Measurements from ENCODE around the gene UBE2S.

Gene UBE2S

DNA sequence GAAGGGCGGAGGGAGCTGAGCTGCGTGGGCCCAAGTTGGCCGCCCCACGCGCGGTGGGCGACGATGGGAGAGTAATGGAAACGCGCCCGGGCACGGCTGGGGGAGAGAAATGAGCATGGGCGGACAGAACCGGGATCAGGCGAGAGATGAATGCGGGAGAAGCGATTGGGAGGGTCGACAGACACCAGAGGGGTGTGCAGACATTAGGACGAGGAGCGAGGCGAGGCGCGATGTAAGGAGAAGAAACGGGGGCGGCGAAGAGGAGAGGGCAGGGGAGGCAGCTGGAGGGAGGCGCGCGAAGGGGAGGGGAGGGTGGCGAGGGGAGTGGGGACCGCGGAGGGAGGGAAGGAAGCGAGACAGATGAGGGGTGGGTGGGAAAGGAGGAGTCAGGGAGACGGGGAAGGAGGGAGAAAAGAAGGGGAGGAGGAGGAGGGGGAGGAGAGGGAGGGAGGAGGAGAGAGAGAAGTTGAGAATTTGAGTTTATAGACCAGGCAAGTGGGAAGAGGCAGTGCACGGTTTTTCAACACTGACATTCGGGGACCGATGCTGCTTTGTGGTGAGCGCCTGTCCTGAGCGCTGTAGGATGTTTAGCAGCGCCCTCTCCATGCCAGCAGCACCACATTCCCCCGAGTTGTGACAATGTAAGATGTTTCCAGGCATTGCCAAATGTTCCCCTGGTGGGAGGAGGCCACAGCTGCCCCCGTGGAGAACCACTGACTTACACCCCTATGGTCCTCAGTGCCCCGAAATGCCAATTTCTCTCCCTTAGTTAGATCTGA is 35.6 kb upstream of the UBE2S start, which contains the start of gene SHISA7:
Gene SHISA7 (minus strand): TSS at position 256 of the 779 bp plus-strand sequence. CDS start 437 bp downstream, outside the sequence.
- peaks cover 46% of the 10 kb centered on the region for H3K27me3 ChIP-seq (ENCODE audit: insufficient read depth, poor library complexity, severe bottlenecking)
- H3K36me3 ChIP-seq (ENCODE audit: low read depth): no peaks in the 10 kb centered on the region
- peaks cover 4% of the 10 kb centered on the region for H3K4me1 ChIP-seq (ENCODE audit: insufficient read depth, poor library complexity, severe bottlenecking)
- no peak for ATAC-seq (ENCODE audit: low read depth)
- DNase-seq (ENCODE audit: low spot score): no peak
- H3K4me3 ChIP-seq (ENCODE audit: severe bottlenecking): no peak within 1 kb of the TSS
- no peaks in the 10 kb centered on the region for H3K9me3 ChIP-seq (ENCODE audit: severe bottlenecking)
- no peak within 1 kb of the TSS for H3K27ac ChIP-seq (ENCODE audit: poor library complexity, severe bottlenecking)
- TF ChIP-seq, protein P1, sequence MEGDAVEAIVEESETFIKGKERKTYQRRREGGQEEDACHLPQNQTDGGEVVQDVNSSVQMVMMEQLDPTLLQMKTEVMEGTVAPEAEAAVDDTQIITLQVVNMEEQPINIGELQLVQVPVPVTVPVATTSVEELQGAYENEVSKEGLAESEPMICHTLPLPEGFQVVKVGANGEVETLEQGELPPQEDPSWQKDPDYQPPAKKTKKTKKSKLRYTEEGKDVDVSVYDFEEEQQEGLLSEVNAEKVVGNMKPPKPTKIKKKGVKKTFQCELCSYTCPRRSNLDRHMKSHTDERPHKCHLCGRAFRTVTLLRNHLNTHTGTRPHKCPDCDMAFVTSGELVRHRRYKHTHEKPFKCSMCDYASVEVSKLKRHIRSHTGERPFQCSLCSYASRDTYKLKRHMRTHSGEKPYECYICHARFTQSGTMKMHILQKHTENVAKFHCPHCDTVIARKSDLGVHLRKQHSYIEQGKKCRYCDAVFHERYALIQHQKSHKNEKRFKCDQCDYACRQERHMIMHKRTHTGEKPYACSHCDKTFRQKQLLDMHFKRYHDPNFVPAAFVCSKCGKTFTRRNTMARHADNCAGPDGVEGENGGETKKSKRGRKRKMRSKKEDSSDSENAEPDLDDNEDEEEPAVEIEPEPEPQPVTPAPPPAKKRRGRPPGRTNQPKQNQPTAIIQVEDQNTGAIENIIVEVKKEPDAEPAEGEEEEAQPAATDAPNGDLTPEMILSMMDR (IDR thresholded peaks at IDR 0.05; ENCODE audit: poor library complexity, severe bottlenecking): no peak

DNA sequence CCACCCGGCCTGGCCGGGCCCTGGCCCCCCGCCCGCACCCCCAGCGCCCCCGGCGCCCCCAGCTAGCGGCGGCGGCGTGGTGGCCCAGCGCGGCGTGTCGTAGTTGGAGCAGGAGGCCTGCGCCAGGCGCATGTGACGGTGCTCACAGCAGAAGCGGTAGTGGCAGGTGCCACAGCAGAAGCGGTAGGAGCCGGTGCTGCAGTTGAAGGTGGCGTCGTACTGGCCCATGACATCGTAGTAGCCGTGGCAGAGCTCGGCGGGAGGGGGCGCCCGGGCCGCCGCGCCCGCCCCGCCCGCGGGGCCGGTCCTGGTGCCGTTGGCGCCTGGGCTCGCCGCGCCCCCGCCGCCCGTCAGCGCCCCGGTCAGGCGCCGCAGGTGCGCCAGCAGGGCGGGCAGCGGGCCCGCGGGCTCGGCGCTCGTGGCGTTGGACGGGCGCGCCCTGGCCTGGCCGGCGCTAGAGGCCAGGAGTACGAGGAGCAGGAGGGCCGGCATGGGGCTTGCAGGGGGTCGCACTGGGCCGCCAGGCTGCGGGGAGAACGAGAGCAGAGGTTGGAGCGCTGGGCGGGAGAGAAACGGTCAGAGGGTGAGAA is 34.9 kb upstream of the UBE2S start:
- ATAC-seq (ENCODE audit: low read depth): no peak

DNA sequence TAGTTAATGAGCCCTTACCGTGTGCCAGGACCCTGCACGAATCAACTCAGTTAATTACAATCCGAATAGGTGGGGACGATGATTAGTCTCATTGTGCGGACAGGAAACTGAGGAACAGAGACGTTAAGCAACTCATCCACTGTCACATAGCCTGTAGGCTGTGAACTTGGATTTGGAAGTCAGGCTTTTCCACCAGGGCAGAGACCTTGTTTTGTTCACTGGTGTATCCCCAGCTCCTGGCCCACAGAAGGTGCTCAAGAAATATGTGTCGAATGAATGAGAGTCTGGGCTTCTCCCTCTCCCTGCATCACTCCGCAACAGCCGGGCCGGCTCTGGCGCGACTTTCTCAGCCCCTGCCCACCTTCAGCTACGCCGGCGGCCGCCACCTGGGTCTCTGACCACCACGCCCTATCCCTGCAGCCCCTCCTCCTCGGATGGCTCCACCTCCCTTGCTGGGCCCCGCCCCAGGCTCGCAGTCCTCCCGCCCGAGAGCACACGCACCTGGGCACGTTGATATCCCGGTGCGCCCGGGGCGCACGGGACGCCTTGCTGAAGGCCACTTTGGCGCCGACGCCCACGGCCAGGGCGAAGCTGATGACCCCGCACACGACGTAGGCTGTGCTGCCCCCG is 34.2 kb upstream of the UBE2S start:
- TF ChIP-seq, protein P1 (IDR thresholded peaks at IDR 0.05; ENCODE audit: poor library complexity, severe bottlenecking): no peak
- Histone ChIP-seq H3K27me3 (ENCODE audit: insufficient read depth, poor library complexity, severe bottlenecking) (peaks cover 46% of the 10 kb centered on the region), H3K9me3 (ENCODE audit: severe bottlenecking) (no peaks in the 10 kb centered on the region), H3K27ac (ENCODE audit: poor library complexity, severe bottlenecking) (no peak overlapping the region), H3K4me3 (ENCODE audit: severe bottlenecking) (no peak overlapping the region), H3K36me3 (ENCODE audit: low read depth) (no peaks in the 10 kb centered on the region), H3K4me1 (ENCODE audit: insufficient read depth, poor library complexity, severe bottlenecking) (peaks cover 4% of the 10 kb centered on the region)
- DNase-seq (ENCODE audit: low spot score) (no peak), ATAC-seq (ENCODE audit: low read depth) (no peak)

More for the DNA sequence above, 34.9 kb upstream of the UBE2S start:
- Histone ChIP-seq H3K27me3 (ENCODE audit: insufficient read depth, poor library complexity, severe bottlenecking) (peaks cover 46% of the 10 kb centered on the region), H3K36me3 (ENCODE audit: low read depth) (no peaks in the 10 kb centered on the region), H3K9me3 (ENCODE audit: severe bottlenecking) (no peaks in the 10 kb centered on the region), H3K27ac (ENCODE audit: poor library complexity, severe bottlenecking) (no peak overlapping the region), H3K4me3 (ENCODE audit: severe bottlenecking) (no peak overlapping the region), H3K4me1 (ENCODE audit: insufficient read depth, poor library complexity, severe bottlenecking) (peaks cover 4% of the 10 kb centered on the region)
- TF ChIP-seq, protein P1 (IDR thresholded peaks at IDR 0.05; ENCODE audit: poor library complexity, severe bottlenecking): no peak
- no peak for DNase-seq (ENCODE audit: low spot score)

DNA sequence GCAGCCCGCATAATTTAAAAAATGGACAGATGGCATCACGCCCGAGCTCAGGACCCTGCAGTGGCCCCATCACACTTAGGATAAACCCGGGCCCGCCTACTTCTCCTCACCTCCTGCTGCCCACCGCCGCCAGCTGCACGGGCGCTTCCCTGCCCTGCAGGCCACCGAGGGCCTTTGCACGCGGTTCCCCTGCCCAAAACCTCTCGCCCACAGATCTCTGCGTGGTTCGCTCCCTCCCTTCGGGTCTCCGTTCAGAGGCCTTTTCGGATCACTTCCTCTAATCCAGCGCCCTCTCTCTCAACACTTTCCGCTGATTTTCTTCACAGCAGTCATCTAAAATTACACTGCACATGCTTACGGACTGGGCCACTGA is 33.7 kb upstream of the UBE2S start:
- TF ChIP-seq, protein P1 (IDR thresholded peaks at IDR 0.05; ENCODE audit: poor library complexity, severe bottlenecking): no peak
- no peaks in the 10 kb centered on the region for H3K9me3 ChIP-seq (ENCODE audit: severe bottlenecking)
- no peak for ATAC-seq (ENCODE audit: low read depth)
- DNase-seq (ENCODE audit: low spot score): no peak
- H3K4me3 ChIP-seq (ENCODE audit: severe bottlenecking): no peak overlapping the region
- H3K36me3 ChIP-seq (ENCODE audit: low read depth): no peaks in the 10 kb centered on the region
- H3K4me1 ChIP-seq (ENCODE audit: insufficient read depth, poor library complexity, severe bottlenecking): peaks cover 1% of the 10 kb centered on the region
- peaks cover 46% of the 10 kb centered on the region for H3K27me3 ChIP-seq (ENCODE audit: insufficient read depth, poor library complexity, severe bottlenecking)
- no peak overlapping the region for H3K27ac ChIP-seq (ENCODE audit: poor library complexity, severe bottlenecking)

Measured in RWPE2 (cell line).